Measurements from ENCODE around the gene XRCC2. TPM values are rescaled to one million over a fixed set of nuclear protein-coding genes. Genes with fewer than 3 reads are reported as not detected.

The XRCC2 gene
- total and polyA plus RNA-seq, 12 donors = 0.12 to 4.1 (median 0.50) TPM

DNA sequence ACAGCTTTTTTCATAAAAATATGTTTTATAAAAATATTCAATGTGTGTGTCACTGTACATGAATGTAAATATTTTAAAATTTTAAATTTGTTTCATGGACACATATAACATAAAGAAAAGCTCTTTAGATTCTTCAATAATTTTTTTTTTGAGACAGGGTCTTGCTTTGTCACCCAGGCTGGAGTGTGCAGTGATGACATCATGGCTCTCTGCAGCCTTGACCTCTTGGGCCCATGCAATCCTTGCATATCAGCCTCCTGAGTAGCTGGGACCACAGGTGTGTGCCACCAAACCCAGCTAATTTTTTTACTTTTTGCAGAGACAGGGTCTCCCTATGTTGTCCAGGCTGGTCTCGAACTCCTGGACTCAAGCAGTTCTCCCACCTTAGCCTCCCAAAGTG, 9.9 kb downstream of the XRCC2 start:
- WGBS, 4 donors = 100% methylated on average over 1 of the region's 1 CpG
- DNase-seq = no peak

DNA sequence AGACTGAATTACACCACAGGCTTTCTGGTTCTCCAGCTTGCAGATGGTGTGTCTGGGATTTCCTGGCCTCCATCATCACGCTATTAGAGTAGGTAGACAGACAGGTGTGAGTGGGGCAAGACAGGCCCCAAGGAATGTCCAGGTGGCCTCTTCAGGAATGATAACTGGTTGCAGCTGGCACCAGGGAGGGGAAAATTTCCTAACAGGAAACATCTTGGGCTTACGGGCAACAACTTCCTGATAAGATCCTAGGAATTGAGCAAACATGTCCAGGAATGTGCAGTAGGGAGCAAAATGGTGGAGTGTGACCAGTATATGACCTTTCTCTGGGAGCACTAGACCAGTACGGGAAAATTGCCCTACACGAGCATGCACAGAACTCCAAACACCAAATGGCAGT, 11.3 kb downstream of the XRCC2 start:
- WGBS, 4 donors = 46 to 87% (median 82%) methylated on average over 4 of the region's 4 CpGs
- no peaks in the 10 kb centered on the region for H3K9me3 ChIP-seq (replicated peaks in 1 of 3)
- H3K27me3 ChIP-seq = no peaks in the 10 kb centered on the region
- H3K4me1 ChIP-seq (replicated peaks in 1 of 2) = no peaks in the 10 kb centered on the region
- TF ChIP-seq, protein P1, sequence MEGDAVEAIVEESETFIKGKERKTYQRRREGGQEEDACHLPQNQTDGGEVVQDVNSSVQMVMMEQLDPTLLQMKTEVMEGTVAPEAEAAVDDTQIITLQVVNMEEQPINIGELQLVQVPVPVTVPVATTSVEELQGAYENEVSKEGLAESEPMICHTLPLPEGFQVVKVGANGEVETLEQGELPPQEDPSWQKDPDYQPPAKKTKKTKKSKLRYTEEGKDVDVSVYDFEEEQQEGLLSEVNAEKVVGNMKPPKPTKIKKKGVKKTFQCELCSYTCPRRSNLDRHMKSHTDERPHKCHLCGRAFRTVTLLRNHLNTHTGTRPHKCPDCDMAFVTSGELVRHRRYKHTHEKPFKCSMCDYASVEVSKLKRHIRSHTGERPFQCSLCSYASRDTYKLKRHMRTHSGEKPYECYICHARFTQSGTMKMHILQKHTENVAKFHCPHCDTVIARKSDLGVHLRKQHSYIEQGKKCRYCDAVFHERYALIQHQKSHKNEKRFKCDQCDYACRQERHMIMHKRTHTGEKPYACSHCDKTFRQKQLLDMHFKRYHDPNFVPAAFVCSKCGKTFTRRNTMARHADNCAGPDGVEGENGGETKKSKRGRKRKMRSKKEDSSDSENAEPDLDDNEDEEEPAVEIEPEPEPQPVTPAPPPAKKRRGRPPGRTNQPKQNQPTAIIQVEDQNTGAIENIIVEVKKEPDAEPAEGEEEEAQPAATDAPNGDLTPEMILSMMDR (IDR thresholded peaks at IDR 0.05) = no peak
- no peak for TF ChIP-seq POLR2A (IDR thresholded peaks at IDR 0.05)
- peak overlapping the region in 1 of 5 donors; percentile 22 for H3K27ac ChIP-seq
- intact Hi-C loops (cut with DNase I) = no loop called here
- DNase-seq = no peak
- no peaks in the 10 kb centered on the region for H3K36me3 ChIP-seq (replicated peaks in 1 of 2)
- H3K4me3 ChIP-seq = no peak overlapping the region

More for the DNA sequence above, 9.9 kb downstream of the XRCC2 start:
- no peaks in the 10 kb centered on the region for H3K27me3 ChIP-seq
- H3K9me3 ChIP-seq (replicated peaks in 1 of 3) = no peaks in the 10 kb centered on the region
- intact Hi-C loops (cut with DNase I) = no loop called here
- H3K4me3 ChIP-seq = no peak overlapping the region
- no peaks in the 10 kb centered on the region for H3K36me3 ChIP-seq (replicated peaks in 1 of 2)
- no peak for TF ChIP-seq POLR2A (IDR thresholded peaks at IDR 0.05)
- TF ChIP-seq, protein P1 (IDR thresholded peaks at IDR 0.05) = no peak
- no peaks in the 10 kb centered on the region for H3K4me1 ChIP-seq (replicated peaks in 1 of 2)
- no peak overlapping the region for H3K27ac ChIP-seq

DNA sequence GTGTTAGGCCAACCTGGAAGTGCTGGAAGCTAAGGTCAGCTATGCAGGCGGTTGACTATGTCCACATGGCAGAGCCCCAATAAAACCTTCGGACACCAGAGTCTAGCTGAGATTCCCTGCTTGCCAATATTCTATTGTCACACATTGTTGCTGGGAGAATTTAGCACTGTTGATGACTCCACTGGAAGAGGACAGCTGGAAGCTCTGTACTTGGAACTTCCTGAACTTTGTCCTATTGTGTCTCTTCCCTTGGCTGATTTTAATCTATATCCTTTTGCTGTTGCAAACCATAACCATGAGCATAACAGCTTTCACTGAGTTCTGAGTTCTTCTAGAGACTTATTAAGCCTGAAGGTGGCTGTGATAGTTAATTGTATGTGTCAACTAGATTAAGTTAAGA, 12.0 kb downstream of the XRCC2 start:
- DNase-seq = no peak
- TF ChIP-seq POLR2A (IDR thresholded peaks at IDR 0.05) = no peak
- TF ChIP-seq, protein P1 (IDR thresholded peaks at IDR 0.05) = no peak

DNA sequence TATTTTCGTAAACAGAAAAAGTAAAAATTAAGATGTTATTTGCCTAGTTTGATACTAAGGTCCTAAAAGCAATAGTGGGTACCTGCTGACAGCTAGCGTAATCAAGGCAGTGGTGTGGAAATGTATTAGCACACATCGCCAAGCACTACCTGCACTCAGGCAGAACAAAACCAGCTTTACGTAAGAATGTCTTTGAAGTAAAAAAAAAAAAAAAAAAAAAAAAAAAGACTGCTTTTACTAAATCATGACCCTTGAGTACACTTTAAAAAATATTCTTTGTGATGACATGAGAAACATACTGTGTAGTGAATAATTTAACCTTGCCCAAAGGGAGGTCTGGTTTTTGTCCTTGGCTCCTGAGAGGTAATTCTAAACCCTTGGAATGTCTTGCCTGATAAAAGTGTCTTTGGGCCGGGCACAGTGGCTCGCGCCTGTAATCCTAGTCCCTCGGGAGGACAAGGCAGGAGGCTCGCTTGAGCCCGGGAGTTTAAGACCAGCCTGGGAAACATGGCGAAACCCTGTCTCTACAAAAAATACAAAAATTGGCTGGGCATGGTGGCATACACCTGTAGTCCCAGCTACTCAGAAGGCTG, 12.7 kb downstream of the XRCC2 start:
- intact Hi-C loops (cut with DNase I) = no loop called here
- TF ChIP-seq, protein P1 (IDR thresholded peaks at IDR 0.05) = no peak
- no peak for TF ChIP-seq POLR2A (IDR thresholded peaks at IDR 0.05)
- H3K36me3 ChIP-seq (replicated peaks in 1 of 2) = no peaks in the 10 kb centered on the region
- H3K27ac ChIP-seq = no peak overlapping the region
- WGBS, 4 donors = 90 to 94% (median 92%) methylated on average over 11 of the region's 11 CpGs
- no peaks in the 10 kb centered on the region for H3K9me3 ChIP-seq (replicated peaks in 1 of 3)
- H3K4me1 ChIP-seq (replicated peaks in 1 of 2) = no peaks in the 10 kb centered on the region
- no peak overlapping the region for H3K4me3 ChIP-seq
- H3K27me3 ChIP-seq = no peaks in the 10 kb centered on the region
- DNase-seq = no peak

More for the DNA sequence above, 12.0 kb downstream of the XRCC2 start:
- Histone ChIP-seq H3K27ac (peak overlapping the region in 1 of 5 donors; percentile 22), H3K9me3 (replicated peaks in 1 of 3) (no peaks in the 10 kb centered on the region), H3K27me3 (no peaks in the 10 kb centered on the region), H3K36me3 (replicated peaks in 1 of 2) (no peaks in the 10 kb centered on the region), H3K4me3 (no peak overlapping the region), H3K4me1 (replicated peaks in 1 of 2) (no peaks in the 10 kb centered on the region)
- WGBS, 4 donors = 71 to 90% (median 84%) methylated on average over 2 of the region's 2 CpGs
- intact Hi-C loops (cut with DNase I) = no loop called here
